GM15510 (cell line): Measurements from ENCODE around the gene ZBTB18.

ENCODE experiments used
- POLR2A ChIP-seq: IDR thresholded peaks from 3 replicates; pipeline ENCODE4 v1.6.1; 2011; ENCODE audit warnings: borderline replicate concordance; ENCODE audit not compliant: insufficient read length; ENCODE audit errors: extremely low read depth

The ZBTB18 gene

GRCh38 chr1:244052728-244053312 lies 1.7 kb downstream of the ZBTB18 start:
- TF ChIP-seq POLR2A = no peak

- no peak for TF ChIP-seq POLR2A
Observed at GRCh38 chr1:244053831-244054230, 2.7 kb downstream of the ZBTB18 start.

GRCh38 chr1:244054247-244054923 lies 3.3 kb downstream of the ZBTB18 start:
- TF ChIP-seq POLR2A = no peak

GRCh38 chr1:244054924-244055263 lies 3.8 kb downstream of the ZBTB18 start:
- no peak for TF ChIP-seq POLR2A

GRCh38 chr1:244056577-244056976 lies 5.5 kb downstream of the ZBTB18 start:
- no peak for TF ChIP-seq POLR2A

GRCh38 chr1:244057474-244058385 lies 6.6 kb downstream of the ZBTB18 start:
- no peak for TF ChIP-seq POLR2A

- TF ChIP-seq POLR2A = no peak
Observed at GRCh38 chr1:244060117-244060516, 9.0 kb downstream of the ZBTB18 start.

- no peak for TF ChIP-seq POLR2A
Observed at GRCh38 chr1:244060686-244061085, 9.6 kb downstream of the ZBTB18 start.

GRCh38 chr1:244062156-244062725 lies 11.2 kb downstream of the ZBTB18 start:
- TF ChIP-seq POLR2A = no peak

- TF ChIP-seq POLR2A = no peak
Observed at GRCh38 chr1:244063498-244063897, 12.4 kb downstream of the ZBTB18 start.

- no peak for TF ChIP-seq POLR2A
Observed at GRCh38 chr1:244064621-244065020, 13.5 kb downstream of the ZBTB18 start.

- TF ChIP-seq POLR2A = no peak
Observed at GRCh38 chr1:244065063-244065793, 14.1 kb downstream of the ZBTB18 start.

GRCh38 chr1:244065960-244066388 lies 14.9 kb downstream of the ZBTB18 start:
- TF ChIP-seq POLR2A = no peak

GRCh38 chr1:244066954-244067716 lies 16.1 kb downstream of the ZBTB18 start:
- no peak for TF ChIP-seq POLR2A

- TF ChIP-seq POLR2A = no peak
Observed at GRCh38 chr1:244067893-244068292, 16.8 kb downstream of the ZBTB18 start.

- TF ChIP-seq POLR2A = no peak
Observed at GRCh38 chr1:244068567-244068966, 17.5 kb downstream of the ZBTB18 start.
